ENCODE measurements around the gene NUP35. TPM values are rescaled to one million over a fixed set of nuclear protein-coding genes. Genes with fewer than 3 reads are reported as not detected.

The NUP35 gene
- total RNA-seq, 4 donors from 2014 or later = 10.5 to 18.4 (median 13.7) TPM

DNA sequence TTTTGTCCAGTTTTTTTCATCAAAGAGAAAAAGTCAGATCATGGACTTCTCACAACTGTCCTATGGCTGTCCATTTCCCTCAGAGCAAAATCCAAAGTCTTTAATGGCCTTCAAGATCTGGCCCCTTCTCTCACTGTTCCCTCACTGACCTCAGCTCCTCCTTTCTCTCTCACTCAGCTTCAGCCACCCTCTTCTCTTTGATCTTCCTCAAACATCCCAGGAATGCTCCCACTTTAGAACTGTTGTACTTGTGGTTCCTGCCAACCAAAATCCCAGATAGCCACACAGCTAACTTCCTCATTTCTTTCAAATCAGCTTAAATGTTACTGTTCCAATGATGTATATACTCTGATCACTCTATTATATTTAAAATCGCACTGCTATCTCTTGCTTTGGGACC lies 82.9 kb downstream of the NUP35 start:
- TF ChIP-seq, protein P1, sequence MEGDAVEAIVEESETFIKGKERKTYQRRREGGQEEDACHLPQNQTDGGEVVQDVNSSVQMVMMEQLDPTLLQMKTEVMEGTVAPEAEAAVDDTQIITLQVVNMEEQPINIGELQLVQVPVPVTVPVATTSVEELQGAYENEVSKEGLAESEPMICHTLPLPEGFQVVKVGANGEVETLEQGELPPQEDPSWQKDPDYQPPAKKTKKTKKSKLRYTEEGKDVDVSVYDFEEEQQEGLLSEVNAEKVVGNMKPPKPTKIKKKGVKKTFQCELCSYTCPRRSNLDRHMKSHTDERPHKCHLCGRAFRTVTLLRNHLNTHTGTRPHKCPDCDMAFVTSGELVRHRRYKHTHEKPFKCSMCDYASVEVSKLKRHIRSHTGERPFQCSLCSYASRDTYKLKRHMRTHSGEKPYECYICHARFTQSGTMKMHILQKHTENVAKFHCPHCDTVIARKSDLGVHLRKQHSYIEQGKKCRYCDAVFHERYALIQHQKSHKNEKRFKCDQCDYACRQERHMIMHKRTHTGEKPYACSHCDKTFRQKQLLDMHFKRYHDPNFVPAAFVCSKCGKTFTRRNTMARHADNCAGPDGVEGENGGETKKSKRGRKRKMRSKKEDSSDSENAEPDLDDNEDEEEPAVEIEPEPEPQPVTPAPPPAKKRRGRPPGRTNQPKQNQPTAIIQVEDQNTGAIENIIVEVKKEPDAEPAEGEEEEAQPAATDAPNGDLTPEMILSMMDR (IDR thresholded peaks at IDR 0.05) = no peak
- DNase-seq (ENCODE audit: low spot score) (no peak), ATAC-seq (ENCODE audit: low FRiP score) (no peak)

DNA sequence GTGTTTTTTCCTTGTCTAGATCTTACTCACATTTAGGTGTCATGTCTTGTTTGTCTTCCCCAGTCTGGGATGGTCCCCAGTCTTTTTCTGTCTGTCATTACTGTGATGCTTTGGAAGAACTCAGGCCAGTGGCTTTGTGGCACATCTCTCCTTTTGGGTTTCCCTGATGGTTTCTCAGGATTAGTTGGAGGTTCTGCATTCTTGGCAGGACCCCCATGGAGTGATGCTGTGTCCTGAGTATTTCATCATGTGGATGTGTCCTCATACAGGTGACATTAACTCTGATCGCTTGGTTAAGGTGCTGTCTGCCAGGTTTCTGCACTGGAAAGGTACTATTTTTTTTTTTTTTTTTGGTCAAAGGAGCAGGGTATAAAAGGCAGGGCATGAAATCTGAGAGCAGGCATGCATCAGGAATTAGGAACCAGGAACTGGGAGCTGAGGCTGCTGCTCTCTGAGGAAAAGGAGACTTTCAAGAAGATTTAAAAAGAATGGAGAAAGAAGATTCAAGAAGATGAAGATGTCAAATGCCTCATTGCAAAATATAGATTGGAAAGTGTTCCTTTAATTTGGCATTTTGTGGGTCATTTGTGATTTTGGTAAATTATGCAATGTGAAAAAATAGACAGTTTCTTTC lies 85.3 kb downstream of the NUP35 start:
- TF ChIP-seq, protein P1 (IDR thresholded peaks at IDR 0.05) = no peak
- no peak for ATAC-seq (ENCODE audit: low FRiP score)
- DNase-seq (ENCODE audit: low spot score) = no peak

Other genes with a start within 250 kb of the NUP35 start
- 100 to 1,000 TPM; 114 to 144 (median 124) TPM for gene NCKAP1, start 86.0 kb upstream of the NUP35 start, total RNA-seq
- gene DUSP19, start 45.7 kb upstream of the NUP35 start, total RNA-seq = 1 to 10 TPM in 3 of 4 donors, under 1 TPM in 1; 0.60 to 2.8 (median 1.5) TPM